Right cardiac atrium (tissue), 5 donors: ENCODE measurements around the gene DPYSL5. TPM values are rescaled to one million over a fixed set of nuclear protein-coding genes. Genes with fewer than 3 reads are reported as not detected.

Experiments used
- polyA plus RNA-seq: library from polyadenylated mRNA; stranded (reverse); fragments of 200-250 nt; gene quantifications from one replicate; pipeline ENCODE4 v1.2.3, GENCODE V29; 2013
- total RNA-seq, 4 donors: library from RNA; stranded (reverse); fragmentation: NEBNext Ultra II Directional; extraction: Animal tissue kit (Norgen Biotek cat#: 25700); gene quantifications; one replicate each; pipeline ENCODE4 v1.2.1, GENCODE V29; 2021
- donor health status: healthy with polysubstance abuse.
- donor health status: DM: no; HTN: yes; CAD: no.
- donor health status: DM: no; HTN: no; CAD: no.
- donor health status: DM: no; HTN: yes; CAD: no; lungs with severe emphysema.
- donor health status: DM: yes; HTN: yes; CAD: no.

DPYSL5 gene
- total and polyA plus RNA-seq, 5 donors = 0.05 TPM; not detected in 4

Other genes starting within 250 kb of the DPYSL5 start
- gene CIB4, start 206.8 kb upstream of the DPYSL5 start, total RNA-seq = not detected
- gene CIB4, start 206.8 kb upstream of the DPYSL5 start, polyA plus RNA-seq = not detected
- 10 to 100 TPM; 25.6 to 36.6 (median 28.2) TPM for gene KCNK3, start 155.4 kb upstream of the DPYSL5 start, total RNA-seq
- gene KCNK3, start 155.4 kb upstream of the DPYSL5 start, polyA plus RNA-seq = 29.3 TPM
- gene SLC35F6, start 83.8 kb upstream of the DPYSL5 start, total RNA-seq = 10 to 100 TPM; 22.0 to 34.3 (median 26.5) TPM
- 18.8 TPM for gene SLC35F6, start 83.8 kb upstream of the DPYSL5 start, polyA plus RNA-seq
- under 1 TPM in 2 of 4 donors, not detected in 2; 0.71 to 0.91 TPM for gene CENPA, start 62.1 kb upstream of the DPYSL5 start, total RNA-seq
- 0.18 TPM for gene CENPA, start 62.1 kb upstream of the DPYSL5 start, polyA plus RNA-seq
- 10 to 100 TPM; 43.6 to 58.8 (median 49.9) TPM for gene MAPRE3, start 122.5 kb downstream of the DPYSL5 start, total RNA-seq
- 85.1 TPM for gene MAPRE3, start 122.5 kb downstream of the DPYSL5 start, polyA plus RNA-seq
- gene TMEM214, start 184.8 kb downstream of the DPYSL5 start, total RNA-seq = 10 to 100 TPM; 40.8 to 56.7 (median 47.7) TPM
- gene TMEM214, start 184.8 kb downstream of the DPYSL5 start, polyA plus RNA-seq = 29.4 TPM
- 10 to 100 TPM; 10.8 to 12.4 (median 11.4) TPM for gene AGBL5, start 203.5 kb downstream of the DPYSL5 start, total RNA-seq
- 5.9 TPM for gene AGBL5, start 203.5 kb downstream of the DPYSL5 start, polyA plus RNA-seq
- 100 to 1,000 TPM; 372 to 487 (median 454) TPM for gene OST4, start 223.5 kb downstream of the DPYSL5 start, total RNA-seq
- gene OST4, start 223.5 kb downstream of the DPYSL5 start, polyA plus RNA-seq = 872 TPM
- 10 to 100 TPM; 24.3 to 44.2 (median 38.9) TPM for gene EMILIN1, start 230.5 kb downstream of the DPYSL5 start, total RNA-seq
- 30.0 TPM for gene EMILIN1, start 230.5 kb downstream of the DPYSL5 start, polyA plus RNA-seq
- 1 to 10 TPM; 1.9 to 5.5 (median 3.2) TPM for gene KHK, start 238.6 kb downstream of the DPYSL5 start, total RNA-seq
- gene KHK, start 238.6 kb downstream of the DPYSL5 start, polyA plus RNA-seq = 1.7 TPM